K562 (cell line): ENCODE measurements around the gene SCGB1D4. TPM values are rescaled to one million over a fixed set of nuclear protein-coding genes. Genes with fewer than 3 reads are reported as not detected.

Experiments used
- ATAC-seq: fragments of 200-7000 bp; cut with Tn5 transposase; 3 replicates; pipeline ENCODE4 v1.9.1; 2020; ENCODE audit warnings: moderate library complexity
- BruUV-seq: library from RNA; stranded (reverse); fragments of 400-500 nt; replicated peaks from 2 replicates; lab custom pipeline; 2021; lab: Mats Ljungman, UMichigan
- CTCF ChIA-PET: fragments of 300-600 bp; formaldehyde crosslinking; extraction: SDS; loops from one replicate; lab custom pipeline; 2021; ENCODE audit warnings: low intra/inter-chr PET ratio; lab: Yijun Ruan, JAX
- POLR2A ChIA-PET: fragments of 300-600, 350-650 bp; sonication (Branson Sonifier 250); formaldehyde crosslinking; extraction: SDS; loops from one replicate; lab custom pipeline; 2021; ENCODE audit warnings: antibody characterized with exemption, inconsistent platforms; lab: Yijun Ruan, JAX
- DNase-seq, 4 experiments: peaks; one replicate each; pipeline versions ENCODE4 v3.0.0 to v3.0.0-alpha.2; 2011 to 2018; ENCODE audit warnings: low spot score in 3 of 4, mixed read lengths in 3 of 4; ENCODE audit errors: extremely low read depth in 1 of 4
- FAIRE-seq: peaks from 2 replicates; lab custom pipeline; 2011; peaks lifted over from hg19 to GRCh38; lab: Jason Lieb, UNC
- H2AFZ ChIP-seq: 2 replicates; pipeline ENCODE4 v1.6.0; 2011; ENCODE audit warnings: low read depth, low read length, control low read depth, inconsistent platforms
- H3K27ac ChIP-seq: fragments of 200-600 bp; 3 replicates; pipeline ENCODE4 v1.8.0; 2011; ENCODE audit warnings: low read depth, mild to moderate bottlenecking, control low read depth, inconsistent platforms, low read length, moderate library complexity, mixed read lengths; ENCODE audit errors: extremely low read depth
- H3K27me3 ChIP-seq, 2 experiments: fragments of 300-600 bp in 1 of 2; 2 replicates in 1 of 2; 3 replicates in 1 of 2; pipeline versions ENCODE4 v1.6.0 to v1.8.0; 2011; ENCODE audit warnings: inconsistent platforms in 2 of 2, low read length in 2 of 2, mild to moderate bottlenecking in 1 of 2, mixed read lengths in 1 of 2, moderate library complexity in 1 of 2; ENCODE audit not compliant: control insufficient read depth in 2 of 2, insufficient read depth in 2 of 2
- H3K36me3 ChIP-seq: fragments of 300-600 bp; 3 replicates; pipeline ENCODE4 v1.8.0; 2011; ENCODE audit warnings: mild to moderate bottlenecking, low read length, inconsistent platforms; ENCODE audit not compliant: control insufficient read depth, insufficient read depth
- H3K4me1 ChIP-seq, 2 experiments: fragments of 200-600 bp in 1 of 2; replicated peaks in 1 of 2; 2 replicates in 1 of 2; 3 replicates in 1 of 2; pipeline versions ENCODE4 v1.5.1 to v1.8.0; 2011; ENCODE audit warnings: inconsistent platforms in 2 of 2, low read length in 2 of 2, mild to moderate bottlenecking in 1 of 2, mixed read lengths in 1 of 2, moderate library complexity in 1 of 2; ENCODE audit not compliant: control insufficient read depth in 2 of 2, insufficient read depth in 2 of 2
- H3K4me2 ChIP-seq: 2 replicates; pipeline ENCODE4 v1.6.1; 2011; ENCODE audit warnings: low read length, control low read depth, inconsistent platforms, mixed read lengths; ENCODE audit not compliant: insufficient read depth
- H3K4me3 ChIP-seq: fragments of 200-600 bp; sonication (generic), shearing (Covaris generic); 2 replicates; pipeline ENCODE4 v1.5.1; 2016; ENCODE audit warnings: control low read depth, inconsistent platforms
- H3K79me2 ChIP-seq: fragments of 200-600 bp; 3 replicates; pipeline ENCODE4 v1.8.0; 2011; ENCODE audit warnings: low read length, inconsistent platforms; ENCODE audit not compliant: control insufficient read depth, insufficient read depth
- H3K9ac ChIP-seq, 2 experiments: 2 replicates each; pipeline versions ENCODE4 v1.6.0 to v1.6.1; 2011; ENCODE audit warnings: low read depth in 2 of 2, low read length in 2 of 2, control low read depth in 1 of 2, inconsistent platforms in 1 of 2, mild to moderate bottlenecking in 1 of 2, mixed read lengths in 1 of 2; ENCODE audit not compliant: insufficient read depth in 1 of 2
- H3K9me1 ChIP-seq: one replicate; pipeline ENCODE4 v1.6.0; 2011; ENCODE audit warnings: inconsistent platforms, mild to moderate bottlenecking, low read length, moderate library complexity; ENCODE audit not compliant: control insufficient read depth, insufficient read depth
- H3K9me3 ChIP-seq: replicated peaks from 2 replicates; pipeline ENCODE4 v1.5.1; 2011; ENCODE audit warnings: low read depth, low read length, inconsistent platforms; ENCODE audit not compliant: control insufficient read depth, insufficient read depth
- H4K20me1 ChIP-seq: replicated peaks from 2 replicates; pipeline ENCODE4 v1.6.1; 2011; ENCODE audit warnings: low read length, inconsistent platforms, mixed read lengths; ENCODE audit not compliant: control insufficient read depth, insufficient read depth
- ARNT ChIP-seq, 2 experiments: fragments of 450-650 bp; IDR thresholded peaks; 2 replicates each; pipeline ENCODE4 v1.6.1; 2016; ENCODE audit warnings: mild to moderate bottlenecking in 1 of 2
- CBX5 ChIP-seq: IDR thresholded peaks from 2 replicates; pipeline ENCODE4 v1.6.1; 2014; ENCODE audit warnings: low read depth, borderline replicate concordance
- FOXA3 ChIP-seq, 2 experiments: fragments of 450-650 bp in 1 of 2; sonication (generic) in 1 of 2; formaldehyde crosslinking; IDR thresholded peaks in 1 of 2; conservative IDR thresholded peaks in 1 of 2; 2 replicates each; pipeline versions ENCODE4 v1.4.0 to v1.8.0; 2020 to 2022; ENCODE audit warnings: mild to moderate bottlenecking in 2 of 2, missing genetic modification reagents in 1 of 2
- HNRNPK ChIP-seq: fragments of 200-400 bp; formaldehyde crosslinking; IDR thresholded peaks from one replicate; pipeline ENCODE4 v1.6.1; 2018; ENCODE audit warnings: mild to moderate bottlenecking, low read depth, low read length; ENCODE audit not compliant: poor library complexity, severe bottlenecking
- IRF2 ChIP-seq: sonication (generic); formaldehyde crosslinking; IDR thresholded peaks from 2 replicates; pipeline ENCODE4 v1.8.1; 2022; ENCODE audit warnings: mild to moderate bottlenecking, missing genetic modification reagents
- MECOM ChIP-seq: fragments of 250-450 bp; sonication (Bioruptor Pico); IDR thresholded peaks from 2 replicates; pipeline ENCODE4 v1.8.0; 2022; ENCODE audit warnings: inconsistent platforms
- MYBL2 ChIP-seq, 2 experiments: fragments of 450-650 bp in 1 of 2; sonication (generic) in 1 of 2; formaldehyde crosslinking in 1 of 2; IDR thresholded peaks; 2 replicates each; pipeline versions ENCODE4 v1.6.1 to v1.8.1; 2017 to 2022; ENCODE audit warnings: borderline replicate concordance in 1 of 2, inconsistent platforms in 1 of 2, low read depth in 1 of 2, mild to moderate bottlenecking in 1 of 2, missing genetic modification reagents in 1 of 2, moderate library complexity in 1 of 2
- NFE2L1 ChIP-seq: fragments of 450-650 bp; IDR thresholded peaks from 2 replicates; pipeline ENCODE4 v1.6.1; 2016; ENCODE audit warnings: missing genetic modification characterization, low read depth, mild to moderate bottlenecking, missing compliant biosample characterization, moderate library complexity, borderline replicate concordance
- NRF1 ChIP-seq, 2 experiments: fragments of 450-650 bp; IDR thresholded peaks in 1 of 2; conservative IDR thresholded peaks in 1 of 2; 2 replicates each; pipeline ENCODE4 v1.6.1; 2014; ENCODE audit warnings: mild to moderate bottlenecking in 2 of 2
- POLR2H ChIP-seq: IDR thresholded peaks from 2 replicates; pipeline ENCODE4 v1.6.1; 2016; ENCODE audit warnings: missing genetic modification characterization, low read depth, mild to moderate bottlenecking, control low read depth, missing compliant biosample characterization, moderate library complexity
- RBM25 ChIP-seq: fragments of 200-400 bp; formaldehyde crosslinking; IDR thresholded peaks from 2 replicates; pipeline ENCODE4 v1.6.1; 2018; ENCODE audit warnings: low read length, low read depth, moderate library complexity; ENCODE audit not compliant: severe bottlenecking
- RHOXF2B ChIP-seq: fragments of 250-450 bp; sonication (Bioruptor Pico); conservative IDR thresholded peaks from 2 replicates; pipeline ENCODE4 v1.5.1; 2021
- SNRNP70 ChIP-seq: fragments of 200-400 bp; formaldehyde crosslinking; optimal IDR thresholded peaks from 2 replicates; pipeline ENCODE3; 2017; ENCODE audit warnings: low read depth, low read length
- TAF9B ChIP-seq: fragments of 450-650 bp; IDR thresholded peaks from 2 replicates; pipeline ENCODE4 v1.6.1; 2018; ENCODE audit warnings: mild to moderate bottlenecking; ENCODE audit not compliant: partially characterized antibody
- ZNF24 ChIP-seq: fragments of 450-650 bp; IDR thresholded peaks from 2 replicates; pipeline ENCODE4 v1.6.1; 2016
- ZNF717 ChIP-seq: fragments of 250-450 bp; sonication (Bioruptor Pico); IDR thresholded peaks from 2 replicates; pipeline ENCODE4 v1.5.0; 2021
- WGBS: fragments of 100-300 bp; shearing (Covaris generic); methylation state at CpG from one replicate; pipeline ENCODE4 v1.1.6; 2016; ENCODE audit warnings: low coverage, mixed read lengths; ENCODE audit not compliant: insufficient coverage; ENCODE audit errors: missing lambda C conversion rate; 5-methylcytosine and 5-hydroxymethylcytosine counted together
- in situ Hi-C: fragments of 300-500 bp; cut with MboI; formaldehyde crosslinking; loops from 4 replicates; pipeline ENCODE4 v1.15.0; 2018; ENCODE audit warnings: inconsistent platforms, mixed read lengths
- intact Hi-C: fragments of 100-400 bp; cut with micrococcal nuclease; formaldehyde crosslinking; loops from 2 replicates; pipeline ENCODE4 v1.14.2; 2022
- polyA plus RNA-seq, 8 experiments: library from polyadenylated mRNA; depleted of rRNA in 4 of 8; stranded (reverse) in 5 of 8; unstranded in 3 of 8; fragments of >200 nt; fragmentation: Nextera tagmentation in 2 of 8; fragmentation: Illumina TruSeq in 1 of 8; extraction: Ambion mirVana in 2 of 8; extraction: Trizol in 1 of 8; gene quantifications; 2 replicates each; pipeline versions ENCODE4 v1.2.1 to v1.2.3, GENCODE V29; 2011 to 2014; ENCODE audit warnings: inconsistent platforms in 1 of 8, missing spikeins in 1 of 8
- total RNA-seq, 7 experiments: library from RNA; depleted of rRNA in 6 of 7; stranded (reverse); fragments of >200 nt in 6 of 7; fragmentation: Illumina TruSeq in 2 of 7; extraction: Trizol in 2 of 7; gene quantifications; 2 replicates each; pipeline versions ENCODE4 v1.2.1 to v1.2.3, GENCODE V29; 2011 to 2021; ENCODE audit warnings: low replicate concordance in 1 of 7
- TF ChIP-seq, protein P1 (sequence below): IDR thresholded peaks from 3 replicates; pipeline ENCODE4 v1.6.1; 2011; ENCODE audit warnings: borderline replicate concordance, mild to moderate bottlenecking, moderate library complexity; ENCODE audit not compliant: insufficient read length; ENCODE audit errors: extremely low read depth
- TF ChIP-seq, protein P2 (sequence below): sonication (generic); formaldehyde crosslinking; IDR thresholded peaks from 2 replicates; pipeline ENCODE4 v1.8.0; 2022; ENCODE audit warnings: mild to moderate bottlenecking, missing genetic modification reagents, borderline replicate concordance

SCGB1D4 gene
- total and polyA plus RNA-seq, 9 of the 15 experiments (the other 6 are each of a cell fraction or from before 2014, with no cell fraction given) = not detected

DNA sequence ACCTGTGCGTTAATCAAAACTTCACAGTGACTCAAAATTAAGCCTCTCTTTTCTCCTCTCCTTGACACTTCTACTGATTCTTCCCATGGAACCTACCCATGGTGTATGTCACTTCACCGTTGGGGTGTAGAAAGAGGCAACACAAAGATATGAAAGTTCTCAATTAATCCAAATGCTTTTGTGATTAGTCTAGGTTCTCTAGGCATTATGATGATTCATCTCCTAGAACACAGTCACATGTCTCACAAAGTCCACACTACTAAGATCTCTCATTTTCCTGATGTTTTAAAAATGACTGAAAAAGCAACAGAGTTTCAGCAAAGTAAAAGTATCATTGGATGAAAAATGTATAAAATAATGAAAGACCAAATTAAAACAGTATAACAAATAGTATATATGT lies 42.6 kb downstream of the SCGB1D4 start:
- BruUV-seq = no TSS peak
- no peak for FAIRE-seq
- TF ChIP-seq, protein P1, sequence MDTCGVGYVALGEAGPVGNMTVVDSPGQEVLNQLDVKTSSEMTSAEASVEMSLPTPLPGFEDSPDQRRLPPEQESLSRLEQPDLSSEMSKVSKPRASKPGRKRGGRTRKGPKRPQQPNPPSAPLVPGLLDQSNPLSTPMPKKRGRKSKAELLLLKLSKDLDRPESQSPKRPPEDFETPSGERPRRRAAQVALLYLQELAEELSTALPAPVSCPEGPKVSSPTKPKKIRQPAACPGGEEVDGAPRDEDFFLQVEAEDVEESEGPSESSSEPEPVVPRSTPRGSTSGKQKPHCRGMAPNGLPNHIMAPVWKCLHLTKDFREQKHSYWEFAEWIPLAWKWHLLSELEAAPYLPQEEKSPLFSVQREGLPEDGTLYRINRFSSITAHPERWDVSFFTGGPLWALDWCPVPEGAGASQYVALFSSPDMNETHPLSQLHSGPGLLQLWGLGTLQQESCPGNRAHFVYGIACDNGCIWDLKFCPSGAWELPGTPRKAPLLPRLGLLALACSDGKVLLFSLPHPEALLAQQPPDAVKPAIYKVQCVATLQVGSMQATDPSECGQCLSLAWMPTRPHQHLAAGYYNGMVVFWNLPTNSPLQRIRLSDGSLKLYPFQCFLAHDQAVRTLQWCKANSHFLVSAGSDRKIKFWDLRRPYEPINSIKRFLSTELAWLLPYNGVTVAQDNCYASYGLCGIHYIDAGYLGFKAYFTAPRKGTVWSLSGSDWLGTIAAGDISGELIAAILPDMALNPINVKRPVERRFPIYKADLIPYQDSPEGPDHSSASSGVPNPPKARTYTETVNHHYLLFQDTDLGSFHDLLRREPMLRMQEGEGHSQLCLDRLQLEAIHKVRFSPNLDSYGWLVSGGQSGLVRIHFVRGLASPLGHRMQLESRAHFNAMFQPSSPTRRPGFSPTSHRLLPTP = no peak
- TF ChIP-seq MYBL2 (IDR thresholded peaks at IDR 0.05; ENCODE audit: low read depth) (no peak), MYBL2 (CRISPR knock-in tag; IDR thresholded peaks at IDR 0.05; ENCODE audit: borderline replicate concordance) (no peak), SNRNP70 (no peak), ZNF717 (CRISPR knock-in tag) (no peak), HNRNPK (no peak), ARNT (IDR thresholded peaks at IDR 0.05) (no peak), MECOM (no peak), RBM25 (no peak), IRF2 (CRISPR knock-in tag) (no peak), FOXA3 (CRISPR knock-in tag; conservative IDR thresholded peaks at IDR 0.05 in 1 of 2, IDR thresholded peaks at IDR 0.05 in 1 of 2) (no peak), NRF1 (conservative IDR thresholded peaks at IDR 0.05 in 1 of 2, IDR thresholded peaks at IDR 0.05 in 1 of 2) (no peak), POLR2H (tag) (no peak), NFE2L1 (tag) (no peak), TAF9B (no peak), CBX5 (no peak), RHOXF2B (no peak), ZNF24 (no peak)
- TF ChIP-seq, protein P2, sequence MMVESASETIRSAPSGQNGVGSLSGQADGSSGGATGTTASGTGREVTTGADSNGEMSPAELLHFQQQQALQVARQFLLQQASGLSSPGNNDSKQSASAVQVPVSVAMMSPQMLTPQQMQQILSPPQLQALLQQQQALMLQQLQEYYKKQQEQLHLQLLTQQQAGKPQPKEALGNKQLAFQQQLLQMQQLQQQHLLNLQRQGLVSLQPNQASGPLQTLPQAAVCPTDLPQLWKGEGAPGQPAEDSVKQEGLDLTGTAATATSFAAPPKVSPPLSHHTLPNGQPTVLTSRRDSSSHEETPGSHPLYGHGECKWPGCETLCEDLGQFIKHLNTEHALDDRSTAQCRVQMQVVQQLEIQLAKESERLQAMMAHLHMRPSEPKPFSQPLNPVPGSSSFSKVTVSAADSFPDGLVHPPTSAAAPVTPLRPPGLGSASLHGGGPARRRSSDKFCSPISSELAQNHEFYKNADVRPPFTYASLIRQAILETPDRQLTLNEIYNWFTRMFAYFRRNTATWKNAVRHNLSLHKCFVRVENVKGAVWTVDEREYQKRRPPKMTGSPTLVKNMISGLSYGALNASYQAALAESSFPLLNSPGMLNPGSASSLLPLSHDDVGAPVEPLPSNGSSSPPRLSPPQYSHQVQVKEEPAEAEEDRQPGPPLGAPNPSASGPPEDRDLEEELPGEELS (CRISPR knock-in tag) = no peak

More for the DNA sequence above, 42.6 kb downstream of the SCGB1D4 start:
- DNase-seq (no peak), ATAC-seq (no peak)
- POLR2A ChIA-PET = no interaction called here
- H3K36me3 ChIP-seq = no peaks in the 10 kb centered on the region
- no peaks in the 10 kb centered on the region for H3K79me2 ChIP-seq
- H3K4me3 ChIP-seq = no peak overlapping the region
- no peaks in the 10 kb centered on the region for H3K9me3 ChIP-seq
- no peak overlapping the region for H3K9ac ChIP-seq
- no peak overlapping the region for H3K27ac ChIP-seq
- CTCF ChIA-PET = no interaction called here
- H3K4me2 ChIP-seq = no peak overlapping the region
- H3K4me1 ChIP-seq = no peaks in the 10 kb centered on the region
- intact Hi-C loops (no loop called here), in situ Hi-C loops (no loop called here)
- no peaks in the 10 kb centered on the region; a peak in 1 of 5 replicates for H3K27me3 ChIP-seq
- H4K20me1 ChIP-seq = no peaks in the 10 kb centered on the region
- H2AFZ ChIP-seq = no peak overlapping the region
- H3K9me1 ChIP-seq = no peaks in the 10 kb centered on the region
- 0% methylated on average over 2 of the region's 2 CpGs for WGBS
